Gastroesophageal sphincter (tissue), 4 donors: ENCODE measurements around the gene KCTD14. TPM values are rescaled to one million over a fixed set of nuclear protein-coding genes. Genes with fewer than 3 reads are reported as not detected.
A peak's percentile ranks its signal among the peaks of the same experiment; 100 is the strongest.
"Not testable (repeated sequence)": the region's sequence is repeated elsewhere in the genome, so short reads cannot be mapped to it uniquely, and the experiment has no call there.

Experiments
- ATAC-seq: fragments of 150-250 bp; one replicate; pipeline ENCODE4 v1.9.1; 2016; ENCODE audit warnings: mild to moderate bottlenecking, moderate library complexity
- H3K27ac ChIP-seq, 4 donors: fragments of 200-600 bp; sonication (generic) in 3 of 4; 1 replicate in 3 of 4; 2 replicates in 1 of 4; pipeline ENCODE4 v1.5.1; 2016 to 2019
- H3K27me3 ChIP-seq: fragments of 200-600 bp; sonication (generic); one replicate; pipeline ENCODE4 v1.5.1; 2019
- H3K36me3 ChIP-seq, 2 donors: fragments of 200-600 bp; sonication (generic); one replicate each; pipeline ENCODE4 v1.5.1; 2019; ENCODE audit warnings: control low read depth in 1 of 2
- H3K4me1 ChIP-seq, 3 donors: fragments of 200-600 bp; sonication (generic); 1 replicate in 2 of 3; 2 replicates in 1 of 3; pipeline ENCODE4 v1.5.1; 2016 to 2019; ENCODE audit warnings: control low read depth in 2 of 3
- H3K4me3 ChIP-seq, 2 donors: fragments of 200-600 bp; sonication (generic); one replicate each; pipeline ENCODE4 v1.5.1; 2019; ENCODE audit warnings: mild to moderate bottlenecking in 1 of 2, moderate library complexity in 1 of 2
- H3K9me3 ChIP-seq, 3 donors: fragments of 200-600 bp; sonication (generic); one replicate each; pipeline ENCODE4 v1.5.1; 2017 to 2019; ENCODE audit warnings: control low read depth in 2 of 3
- CTCF ChIP-seq, 4 experiments: fragments of 200-600 bp in 2 of 4; fragments of 450-650 bp in 2 of 4; sonication (generic) in 1 of 4; IDR thresholded peaks; one replicate each; pipeline ENCODE4 v1.5.1; 2017 to 2019; ENCODE audit warnings: antibody characterized with exemption in 4 of 4, mild to moderate bottlenecking in 2 of 4, moderate library complexity in 2 of 4
- EP300 ChIP-seq: sonication (generic); formaldehyde crosslinking; IDR thresholded peaks from one replicate; pipeline ENCODE4 v1.6.1; 2017; ENCODE audit warnings: antibody characterized with exemption, mild to moderate bottlenecking
- POLR2A ChIP-seq, 2 donors: fragments of 450-650 bp; IDR thresholded peaks; one replicate each; pipeline ENCODE4 v1.6.1; 2017; ENCODE audit warnings: antibody characterized with exemption in 2 of 2, mild to moderate bottlenecking in 2 of 2, moderate library complexity in 1 of 2
- POLR2AphosphoS5 ChIP-seq: sonication (generic); formaldehyde crosslinking; IDR thresholded peaks from one replicate; pipeline ENCODE4 v1.6.1; 2017; ENCODE audit warnings: antibody characterized with exemption
- WGBS, 2 donors: methylation state at CpG; one replicate each; pipeline ENCODE4 v1.1.5; 2018; ENCODE audit warnings: low coverage in 1 of 2; 5-methylcytosine and 5-hydroxymethylcytosine counted together
- total RNA-seq, 4 donors: library from RNA; depleted of rRNA; stranded (reverse); fragments of >200 nt; gene quantifications; one replicate each; pipeline ENCODE4 v1.1.0, GENCODE V29; 2016

The KCTD14 gene
- total RNA-seq, 4 donors from 2014 or later: 0.58 to 2.3 (median 1.4) TPM

DNA sequence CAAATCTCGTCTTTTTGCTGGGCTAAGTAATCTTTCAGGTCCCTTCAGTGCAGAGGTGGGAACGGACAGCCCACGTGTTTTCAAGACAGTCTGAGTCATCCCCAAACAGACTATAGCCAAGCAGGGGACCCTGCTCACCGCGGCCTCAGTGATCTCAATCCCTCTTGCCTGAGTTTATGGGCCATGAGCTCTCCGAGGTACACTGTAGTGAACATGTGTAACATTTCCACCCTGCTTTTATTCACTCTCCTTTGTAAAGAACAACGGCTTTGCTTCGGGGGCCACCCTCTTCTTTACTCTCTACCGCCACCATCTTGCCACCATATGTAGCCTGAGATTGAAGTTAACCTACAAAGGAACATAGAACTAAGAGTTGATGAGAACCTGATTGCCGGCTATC, 11.5 kb upstream of the KCTD14 start:
- no peak overlapping the region for H3K27ac ChIP-seq
- no peaks in the 10 kb centered on the region for H3K9me3 ChIP-seq
- TF ChIP-seq EP300 (no peak), POLR2AphosphoS5 (no peak), CTCF (IDR thresholded peaks at IDR 0.05) (no peak), POLR2A (IDR thresholded peaks at IDR 0.05) (no peak)
- H3K27me3 ChIP-seq: no peaks in the 10 kb centered on the region
- H3K36me3 ChIP-seq: no peaks in the 10 kb centered on the region
- peaks cover 0 to 16% (median 6%) of the 10 kb centered on the region in 3 donors for H3K4me1 ChIP-seq
- H3K4me3 ChIP-seq: no peak overlapping the region
- no peak for ATAC-seq
- 66 to 71% methylated on average over 4 to 8 of the region's 10 CpGs for WGBS, 2 donors

DNA sequence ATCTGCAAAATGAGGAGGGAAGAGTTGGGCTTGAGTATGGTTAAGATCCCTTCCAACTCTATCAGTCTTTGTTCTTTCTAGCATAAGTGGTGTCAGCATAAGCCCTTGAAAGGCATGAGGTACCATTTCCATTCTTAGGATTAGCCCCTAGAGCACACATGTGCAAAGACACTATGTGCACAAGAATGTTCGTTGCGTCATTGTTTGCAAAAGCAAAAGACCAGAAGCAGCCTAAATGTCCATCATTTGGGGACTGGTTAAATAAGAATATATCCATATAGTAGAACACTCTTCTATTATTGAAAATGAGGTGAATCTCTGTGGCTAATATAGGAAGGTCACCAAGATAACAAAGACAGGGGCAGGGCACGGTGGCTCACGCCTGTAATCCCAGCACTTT, 10.0 kb upstream of the KCTD14 start:
- Histone ChIP-seq H3K4me3 (no peak overlapping the region), H3K9me3 (no peaks in the 10 kb centered on the region), H3K4me1 (peaks cover 0 to 16% (median 6%) of the 10 kb centered on the region in 3 donors), H3K27ac (no peak overlapping the region), H3K27me3 (no peaks in the 10 kb centered on the region), H3K36me3 (no peaks in the 10 kb centered on the region)
- TF ChIP-seq EP300 (no peak), POLR2AphosphoS5 (no peak), POLR2A (IDR thresholded peaks at IDR 0.05) (no peak), CTCF (IDR thresholded peaks at IDR 0.05) (no peak)
- no peak for ATAC-seq
- 56 to 65% methylated on average over 4 of the region's 4 CpGs for WGBS, 2 donors

DNA sequence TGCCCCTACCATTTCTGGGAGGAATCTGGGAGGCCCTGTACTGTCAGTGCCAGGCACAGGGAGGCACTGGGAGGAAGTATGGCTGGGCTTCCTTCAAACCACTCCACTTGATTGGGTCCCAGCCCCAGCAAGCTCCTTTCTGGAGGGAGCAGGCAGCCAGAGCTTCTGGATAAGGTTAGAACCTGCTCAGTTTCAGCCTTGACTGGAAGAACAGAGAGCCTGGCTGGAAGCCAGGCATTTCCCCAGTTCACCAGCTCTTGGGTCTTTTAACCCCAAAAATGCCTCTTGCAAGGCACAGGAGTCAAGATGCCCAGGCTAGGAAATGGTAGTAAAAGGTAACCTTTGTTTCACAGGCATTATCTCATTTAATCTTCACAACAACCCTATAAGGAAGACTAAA, 9.0 kb upstream of the KCTD14 start:
- Histone ChIP-seq H3K36me3 (no peaks in the 10 kb centered on the region), H3K4me3 (no peak overlapping the region), H3K27ac (no peak overlapping the region), H3K27me3 (no peaks in the 10 kb centered on the region), H3K4me1 (peaks cover 0 to 16% (median 6%) of the 10 kb centered on the region in 3 donors), H3K9me3 (no peaks in the 10 kb centered on the region)
- ATAC-seq: no peak
- TF ChIP-seq POLR2A (IDR thresholded peaks at IDR 0.05) (no peak), POLR2AphosphoS5 (no peak), EP300 (no peak), CTCF (IDR thresholded peaks at IDR 0.05) (no peak)

GRCh38 chr11:78031629-78032028, 8.6 kb upstream of the KCTD14 start:
- no peak for ATAC-seq
- H3K27ac ChIP-seq: no peak overlapping the region
- no peaks in the 10 kb centered on the region for H3K27me3 ChIP-seq
- TF ChIP-seq CTCF (IDR thresholded peaks at IDR 0.05) (no peak), POLR2AphosphoS5 (no peak), POLR2A (IDR thresholded peaks at IDR 0.05) (no peak), EP300 (no peak)
- H3K4me1 ChIP-seq: peaks cover 0 to 16% (median 6%) of the 10 kb centered on the region in 3 donors
- H3K4me3 ChIP-seq: no peak overlapping the region
- no peaks in the 10 kb centered on the region for H3K36me3 ChIP-seq
- no peaks in the 10 kb centered on the region for H3K9me3 ChIP-seq
- WGBS, 2 donors: 100% methylated on average over 2 of the region's 3 CpGs; no CpG with 5 or more reads in 1 of the 2 donors

DNA sequence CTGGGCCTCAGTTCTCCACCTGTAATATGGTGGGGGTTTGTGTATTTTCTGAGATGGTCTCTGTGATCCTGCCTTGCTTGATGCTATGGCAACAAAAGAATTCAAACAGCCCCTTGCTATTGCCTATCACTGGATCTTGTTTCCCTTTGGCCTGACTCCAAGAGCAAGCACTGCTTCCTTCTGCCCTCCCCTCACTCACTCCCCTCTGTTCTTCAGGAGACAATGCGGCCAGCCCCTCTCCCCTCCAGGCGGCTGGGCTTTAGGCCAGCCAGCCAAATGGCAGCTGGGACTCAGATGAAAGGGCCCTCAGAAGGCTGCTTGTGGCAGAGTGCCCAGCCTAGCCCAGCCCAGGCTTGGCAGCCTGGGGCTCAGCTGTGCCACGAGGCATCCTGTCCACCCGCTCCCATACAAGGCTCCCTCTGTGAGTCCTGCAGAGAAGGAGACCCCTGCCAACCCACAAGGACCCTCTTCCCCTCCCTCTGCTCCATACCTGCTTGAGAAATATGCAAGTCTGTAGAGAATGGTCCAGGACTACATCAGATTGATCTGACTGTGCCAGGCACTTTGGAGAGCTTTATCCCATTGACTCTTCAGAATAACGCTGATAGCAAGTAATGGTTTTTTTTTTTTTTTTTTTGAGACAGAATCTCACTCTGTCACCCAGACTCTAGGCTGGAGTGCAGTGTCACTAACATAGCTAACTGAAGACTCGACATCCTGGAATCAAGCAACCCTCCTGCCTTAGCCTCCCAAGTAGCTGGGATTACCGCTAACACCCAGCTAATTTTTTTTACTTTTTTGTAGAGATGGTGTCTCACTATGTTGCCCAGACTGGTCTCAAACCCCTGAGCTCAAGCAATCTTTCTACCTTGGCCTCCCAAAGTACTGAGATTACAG, 7.6 kb upstream of the KCTD14 start:
- Histone ChIP-seq H3K4me3 (no peak overlapping the region), H3K27me3 (no peaks in the 10 kb centered on the region), H3K9me3 (no peaks in the 10 kb centered on the region), H3K27ac (no peak overlapping the region), H3K4me1 (peaks cover 0 to 16% (median 6%) of the 10 kb centered on the region in 3 donors), H3K36me3 (no peaks in the 10 kb centered on the region)
- whole genome bisulfite sequencing, 2 donors: 23 to 60% methylated on average over 2 to 6 of the region's 7 CpGs
- peak; percentile 71 for ATAC-seq
- TF ChIP-seq CTCF (IDR thresholded peaks at IDR 0.05): no peak

- WGBS, 2 donors: 85 to 86% methylated on average over 7 of the region's 9 CpGs
- not testable (repeated sequence) for H3K4me3 ChIP-seq, H3K36me3 ChIP-seq, ATAC-seq, H3K27me3 ChIP-seq, H3K27ac ChIP-seq, H3K9me3 ChIP-seq
- H3K4me1 ChIP-seq: peaks cover 0 to 18% (median 6%) of the 10 kb centered on the region in 3 donors
Measured at GRCh38 chr11:78028423-78028822, 5.3 kb upstream of the KCTD14 start.
